Stimulated activated CD4-positive, alpha-beta T cell treated with anti-CD3 and anti-CD28 coated beads, Interleukin-2, amount 100 ng/mL, for 24 hours (primary cell): ENCODE data around the gene PPIA.
A peak's percentile ranks its signal among the peaks of the same experiment; 100 is the strongest.
"Not testable (repeated sequence)": the region's sequence is repeated elsewhere in the genome, so short reads cannot be mapped to it uniquely, and the experiment has no call there.

Experiments used
- DNase-seq, 2 donors: peaks; one replicate each; pipeline ENCODE4 v3.0.0-alpha.2; 2020

The PPIA gene

GRCh38 chr7:44791278-44792219 lies 4.9 kb upstream of the PPIA start:
- no peak for DNase-seq

- DNase-seq, result no peak
Measured at GRCh38 chr7:44793919-44794318, 2.6 kb upstream of the PPIA start.

GRCh38 chr7:44794331-44794730 lies 2.1 kb upstream of the PPIA start:
- DNase-seq, result no peak

GRCh38 chr7:44796034-44796503 lies 412 bp upstream of the PPIA start:
- no peak for DNase-seq

- peak; percentile 84 for DNase-seq
Measured at GRCh38 chr7:44797329-44798258, 1.1 kb downstream of the PPIA start.

GRCh38 chr7:44798649-44799305 lies 2.3 kb downstream of the PPIA start:
- DNase-seq, result no peak

GRCh38 chr7:44799939-44800338 lies 3.5 kb downstream of the PPIA start:
- no peak for DNase-seq

- no peak for DNase-seq
Measured at GRCh38 chr7:44801890-44802289, 5.4 kb downstream of the PPIA start.

GRCh38 chr7:44802418-44803025 lies 6.0 kb downstream of the PPIA start:
- DNase-seq, result no peak

GRCh38 chr7:44803828-44804519 lies 7.5 kb downstream of the PPIA start:
- DNase-seq, result peak in 1 of 2 donors; percentile 32

GRCh38 chr7:44805950-44806349 lies 9.5 kb downstream of the PPIA start:
- no peak for DNase-seq

GRCh38 chr7:44808914-44809393 lies 12.5 kb downstream of the PPIA start:
- no peak for DNase-seq

GRCh38 chr7:44811093-44811492 lies 14.6 kb downstream of the PPIA start:
- no peak for DNase-seq

GRCh38 chr7:44811571-44811970 lies 15.1 kb downstream of the PPIA start:
- no peak for DNase-seq

GRCh38 chr7:44814919-44815318 lies 18.4 kb downstream of the PPIA start:
- no peak for DNase-seq

GRCh38 chr7:44819292-44819691 lies 22.8 kb downstream of the PPIA start:
- DNase-seq, result no peak

GRCh38 chr7:44823255-44823781 lies 26.8 kb downstream of the PPIA start:
- DNase-seq, result no peak

GRCh38 chr7:44824894-44825526 lies 28.5 kb downstream of the PPIA start:
- DNase-seq, result no peak

GRCh38 chr7:44827567-44827966 lies 31.1 kb downstream of the PPIA start:
- no peak for DNase-seq

GRCh38 chr7:44838751-44839150 lies 42.3 kb downstream of the PPIA start:
- DNase-seq, result no peak

GRCh38 chr7:44842675-44843074 lies 46.2 kb downstream of the PPIA start:
- not testable (repeated sequence) for DNase-seq
